Mesenteric fat pad (tissue), 1 donor: ENCODE data around the gene DMC1. TPM values are rescaled to one million over a fixed set of nuclear protein-coding genes. Genes with fewer than 3 reads are reported as not detected.

Source experiments
- DNase-seq: peaks from one replicate; pipeline ENCODE4 v3.0.0-alpha.2; 2020; ENCODE audit warnings: low spot score
- total RNA-seq: library from RNA; stranded (reverse); fragmentation: NEBNext Ultra II Directional; extraction: Animal tissue kit (Norgen Biotek cat#: 25700); gene quantifications from one replicate; pipeline ENCODE4 v1.2.1, GENCODE V29; 2021
- donor health status: DM: yes; HTN: yes; CAD: no.

DMC1 gene
- total RNA-seq, 1 donor from 2014 or later, result 0.22 TPM

- DNase-seq, result peak; percentile 64
Measured at GRCh38 chr22:38470179-38470578, 99.8 kb downstream of the DMC1 start.

GRCh38 chr22:38469306-38469781 lies 100.6 kb downstream of the DMC1 start:
- peak; percentile 87 for DNase-seq

Other genes starting within 250 kb of the DMC1 start
- not detected for gene KCNJ4, start 115.0 kb downstream of the DMC1 start, total RNA-seq
- 19.0 TPM for gene KDELR3, start 102.1 kb downstream of the DMC1 start, total RNA-seq
- 280 TPM for gene DDX17, start 63.9 kb downstream of the DMC1 start, total RNA-seq
- gene FAM227A, start 86.2 kb upstream of the DMC1 start, total RNA-seq, result 0.22 TPM
- gene CBY1, start 86.5 kb upstream of the DMC1 start, total RNA-seq, result 18.9 TPM
- 71.1 TPM for gene TOMM22, start 111.8 kb upstream of the DMC1 start, total RNA-seq
- 53.8 TPM for gene JOSD1, start 130.8 kb upstream of the DMC1 start, total RNA-seq
- gene GTPBP1, start 135.8 kb upstream of the DMC1 start, total RNA-seq, result 40.4 TPM
- gene SUN2, start 185.8 kb upstream of the DMC1 start, total RNA-seq, result 286 TPM
- 7.2 TPM for gene DNAL4, start 224.0 kb upstream of the DMC1 start, total RNA-seq